Measurements from ENCODE around the gene PPARGC1A.

DNA sequence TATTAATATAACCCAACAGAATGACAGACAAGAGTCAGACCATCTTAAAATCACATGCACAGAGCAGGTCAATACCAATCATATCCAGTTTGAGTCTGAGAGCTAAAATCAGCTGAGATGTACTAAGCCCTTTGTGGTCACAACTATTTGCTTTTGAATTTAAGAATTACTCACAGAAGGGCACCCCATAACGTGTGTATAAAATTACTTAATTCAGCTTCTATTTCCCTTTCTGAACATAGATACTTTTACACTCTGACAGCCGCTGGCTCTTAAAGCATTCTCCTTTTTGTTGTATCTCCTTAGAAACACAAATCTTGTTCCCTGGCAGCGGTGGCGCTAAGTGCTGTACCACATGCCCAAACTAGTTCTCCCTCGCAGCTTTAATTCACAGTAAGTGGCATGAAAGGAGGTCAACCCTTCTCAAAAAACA is 14.8 kb upstream of the PPARGC1A start:
- TF ChIP-seq POLR2A (IDR thresholded peaks at IDR 0.05; ENCODE audit: low read depth, low read length) (no peak), FOS (IDR thresholded peaks at IDR 0.05; ENCODE audit: borderline replicate concordance, insufficient read depth, low read length) (no peak), POLR2AphosphoS5 (IDR thresholded peaks at IDR 0.05; ENCODE audit: insufficient read depth, low read depth, low read length) (no peak), EZH2 (IDR thresholded peaks at IDR 0.05; ENCODE audit: borderline replicate concordance, low read depth, low read length, severe bottlenecking) (no peak)
- TF ChIP-seq, protein P1, sequence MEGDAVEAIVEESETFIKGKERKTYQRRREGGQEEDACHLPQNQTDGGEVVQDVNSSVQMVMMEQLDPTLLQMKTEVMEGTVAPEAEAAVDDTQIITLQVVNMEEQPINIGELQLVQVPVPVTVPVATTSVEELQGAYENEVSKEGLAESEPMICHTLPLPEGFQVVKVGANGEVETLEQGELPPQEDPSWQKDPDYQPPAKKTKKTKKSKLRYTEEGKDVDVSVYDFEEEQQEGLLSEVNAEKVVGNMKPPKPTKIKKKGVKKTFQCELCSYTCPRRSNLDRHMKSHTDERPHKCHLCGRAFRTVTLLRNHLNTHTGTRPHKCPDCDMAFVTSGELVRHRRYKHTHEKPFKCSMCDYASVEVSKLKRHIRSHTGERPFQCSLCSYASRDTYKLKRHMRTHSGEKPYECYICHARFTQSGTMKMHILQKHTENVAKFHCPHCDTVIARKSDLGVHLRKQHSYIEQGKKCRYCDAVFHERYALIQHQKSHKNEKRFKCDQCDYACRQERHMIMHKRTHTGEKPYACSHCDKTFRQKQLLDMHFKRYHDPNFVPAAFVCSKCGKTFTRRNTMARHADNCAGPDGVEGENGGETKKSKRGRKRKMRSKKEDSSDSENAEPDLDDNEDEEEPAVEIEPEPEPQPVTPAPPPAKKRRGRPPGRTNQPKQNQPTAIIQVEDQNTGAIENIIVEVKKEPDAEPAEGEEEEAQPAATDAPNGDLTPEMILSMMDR (IDR thresholded peaks at IDR 0.05; ENCODE audit: extremely low read depth in 1 of 2, insufficient read depth in 1 of 2, low read depth in 1 of 2, low read length in 2 of 2), result no peak
